ENCODE results near the gene FANK1.
"Not testable (repeated sequence)": the region's sequence is repeated elsewhere in the genome, so short reads cannot be mapped to it uniquely, and the experiment has no call there.

FANK1 gene, protein sequence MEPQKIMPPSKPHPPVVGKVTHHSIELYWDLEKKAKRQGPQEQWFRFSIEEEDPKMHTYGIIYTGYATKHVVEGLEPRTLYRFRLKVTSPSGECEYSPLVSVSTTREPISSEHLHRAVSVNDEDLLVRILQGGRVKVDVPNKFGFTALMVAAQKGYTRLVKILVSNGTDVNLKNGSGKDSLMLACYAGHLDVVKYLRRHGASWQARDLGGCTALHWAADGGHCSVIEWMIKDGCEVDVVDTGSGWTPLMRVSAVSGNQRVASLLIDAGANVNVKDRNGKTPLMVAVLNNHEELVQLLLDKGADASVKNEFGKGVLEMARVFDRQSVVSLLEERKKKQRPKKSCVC

GRCh38 chr10:125896088-125896934, at the start of gene FANK1:
TSS of gene FANK1 (plus strand) at chr10:125896564. CDS start at chr10:125896643, 79 bp downstream.
- not testable (repeated sequence) for DNase-seq

DNA sequence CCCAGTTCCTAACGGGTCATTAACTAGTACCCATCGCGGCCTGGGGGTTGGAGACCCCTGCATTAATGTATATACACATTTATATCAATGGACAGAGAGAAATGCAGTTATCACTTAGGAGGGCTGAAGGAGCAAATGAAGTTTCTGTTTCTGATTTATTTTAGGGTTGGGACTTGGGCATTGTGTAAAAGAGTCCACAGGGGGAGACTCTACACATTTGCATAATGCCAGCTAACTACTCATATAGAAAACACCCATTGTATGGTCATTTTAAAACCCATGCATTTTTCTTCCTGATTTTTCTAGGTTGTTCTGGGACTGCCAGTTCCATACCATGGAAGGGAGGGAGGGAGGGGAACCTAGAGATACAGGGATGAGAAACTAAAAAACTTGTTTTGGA, 49.5 kb upstream of the FANK1 start:
- no peak for DNase-seq

GRCh38 chr10:125848371-125848770, 48.0 kb upstream of the FANK1 start:
- DNase-seq: no peak

DNA sequence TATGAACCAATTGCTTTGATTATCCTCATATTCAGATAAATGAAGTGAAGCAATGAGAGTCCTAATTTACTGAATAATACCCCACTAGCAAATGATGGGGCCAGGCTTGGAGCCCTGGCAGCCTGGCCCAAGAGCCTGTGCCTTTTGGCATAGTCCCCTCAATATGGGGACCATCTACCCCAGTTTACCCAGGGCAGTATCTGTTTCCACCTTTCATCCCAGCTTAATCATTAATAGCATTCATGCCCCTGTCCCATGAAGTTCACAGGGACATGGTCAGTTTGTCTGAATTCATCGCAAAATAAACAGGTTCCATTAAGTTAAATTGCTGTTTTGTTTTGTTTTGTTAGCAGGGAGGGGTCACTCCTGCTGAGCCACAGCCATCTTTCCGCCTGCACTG, 47.5 kb upstream of the FANK1 start:
- no peak for DNase-seq

DNA sequence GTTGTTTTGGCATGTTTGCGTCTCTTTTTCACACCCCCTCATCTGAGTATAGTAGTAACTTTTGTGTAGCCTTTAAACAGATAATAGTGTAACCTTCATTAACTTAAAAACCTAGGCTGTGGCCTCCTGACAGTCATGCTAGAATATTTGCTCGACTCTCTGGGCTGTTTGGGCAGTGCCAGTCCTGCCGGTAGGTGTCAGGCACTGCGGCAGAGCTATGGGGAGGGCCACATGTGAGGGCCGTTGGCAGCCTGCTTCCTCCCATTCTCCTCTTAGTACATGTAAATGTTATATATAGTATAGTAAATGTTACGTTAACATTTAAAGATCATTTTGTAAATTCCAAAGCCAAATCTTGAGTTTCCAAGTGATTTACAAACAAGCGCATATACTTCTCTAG, 46.9 kb upstream of the FANK1 start:
- DNase-seq: no peak

GRCh38 chr10:125850766-125851731, 45.3 kb upstream of the FANK1 start:
- no peak for DNase-seq

GRCh38 chr10:125852487-125852886, 43.9 kb upstream of the FANK1 start:
- DNase-seq: no peak

GRCh38 chr10:125857185-125857760, 39.1 kb upstream of the FANK1 start:
- DNase-seq: no peak

DNA sequence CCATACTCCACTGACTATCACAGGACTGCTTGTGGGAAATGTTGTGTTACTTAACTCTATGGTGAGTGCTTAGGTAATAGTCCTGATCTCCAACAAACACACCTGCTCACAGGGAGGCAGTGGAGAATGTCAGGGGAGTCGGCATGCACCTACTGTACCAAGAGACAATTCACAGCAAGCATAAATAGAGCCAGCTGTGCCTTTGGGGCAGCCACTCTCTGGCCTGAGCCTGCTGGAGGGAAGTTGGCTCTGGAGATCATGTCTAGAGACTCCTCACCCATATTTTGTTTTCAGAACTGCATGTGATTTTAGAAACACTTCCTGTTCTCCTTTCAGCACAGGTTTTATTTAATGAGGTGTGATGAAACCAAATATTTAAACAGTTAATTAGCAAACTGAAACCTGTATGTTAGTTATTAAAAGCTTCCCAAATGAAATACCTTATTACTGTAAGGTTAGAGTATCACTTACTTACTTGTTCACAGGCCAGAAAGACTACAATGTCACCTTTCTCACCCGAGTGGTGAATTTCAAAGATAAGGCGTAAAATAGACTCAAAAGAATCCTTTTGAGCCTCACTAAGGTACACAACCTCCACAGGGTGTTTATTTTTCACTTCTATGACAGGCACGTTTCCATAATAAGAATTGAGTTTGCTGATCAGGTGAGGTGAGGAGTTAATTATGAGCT, 37.1 kb upstream of the FANK1 start:
- DNase-seq: no peak

DNA sequence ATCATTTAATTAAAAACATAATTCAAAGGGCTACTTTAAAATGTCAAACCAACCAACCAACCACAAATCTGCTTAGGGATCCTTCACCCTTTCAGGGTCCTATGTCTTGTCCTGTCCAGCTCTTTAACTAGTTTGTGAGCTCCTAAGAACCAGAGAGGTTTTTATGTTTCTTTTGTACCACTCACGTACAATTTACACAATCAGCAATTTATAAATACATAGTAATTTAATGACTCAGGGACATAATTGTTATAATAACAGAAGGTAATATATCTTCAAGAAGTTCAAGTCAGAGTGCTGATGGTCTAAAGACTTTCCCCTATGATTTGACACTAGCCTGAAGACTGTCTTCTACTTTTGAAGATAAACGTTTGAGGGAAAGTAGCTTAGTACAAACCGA, 31.2 kb upstream of the FANK1 start:
- no peak for DNase-seq

DNA sequence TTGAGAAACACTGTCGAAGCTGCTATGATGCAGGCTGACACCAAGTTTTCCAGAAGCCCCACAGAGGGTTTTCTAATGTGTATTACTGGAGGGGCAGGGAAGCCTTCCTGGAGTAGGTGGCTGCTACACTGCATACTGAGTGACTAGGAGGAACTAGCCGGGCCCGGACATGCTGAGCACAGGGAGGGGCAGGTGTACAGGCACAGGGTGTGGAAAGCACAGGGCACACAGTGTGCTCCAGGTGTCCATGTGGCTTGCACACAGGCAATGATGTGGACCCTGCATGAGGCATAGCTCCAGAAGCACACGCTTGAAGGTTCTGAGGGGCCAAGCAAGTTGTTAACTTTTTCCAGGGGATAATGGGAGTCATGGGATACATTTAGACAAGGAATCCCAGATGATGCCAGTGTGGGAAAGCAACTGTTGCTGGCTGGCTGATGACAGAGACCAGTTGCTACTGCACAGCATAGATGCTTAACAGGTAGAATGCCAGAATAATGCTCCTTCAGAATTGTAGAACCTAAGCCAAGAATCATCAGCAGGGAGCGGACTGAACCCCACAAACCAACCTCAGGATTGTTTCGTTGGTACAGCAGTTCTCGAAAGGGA, 29.8 kb upstream of the FANK1 start:
- no peak for DNase-seq

- DNase-seq: no peak
Measured at GRCh38 chr10:125868372-125868975, 27.9 kb upstream of the FANK1 start.

DNA sequence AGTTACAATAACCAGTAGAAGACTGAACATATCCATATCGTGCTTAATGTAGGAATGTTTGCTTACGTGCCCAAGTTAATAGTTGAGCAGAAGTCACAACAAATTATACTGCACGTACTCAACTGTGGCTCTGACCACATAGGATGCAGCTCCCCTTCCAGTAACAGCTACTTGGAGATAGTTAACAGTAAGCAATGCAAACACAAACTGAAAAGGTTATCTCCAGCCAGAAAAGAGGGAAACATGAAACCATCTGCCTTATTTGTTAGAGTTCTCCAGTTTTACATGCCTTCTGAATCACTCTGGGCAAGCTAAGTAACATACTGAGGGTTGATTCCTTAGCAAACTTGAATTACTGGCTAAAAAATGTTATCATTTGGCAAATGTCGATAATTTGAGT, 25.0 kb upstream of the FANK1 start:
- no peak for DNase-seq

- DNase-seq: no peak
Measured at GRCh38 chr10:125878957-125879835, 17.2 kb upstream of the FANK1 start.

GRCh38 chr10:125880719-125881118, 15.6 kb upstream of the FANK1 start:
- DNase-seq: no peak

DNA sequence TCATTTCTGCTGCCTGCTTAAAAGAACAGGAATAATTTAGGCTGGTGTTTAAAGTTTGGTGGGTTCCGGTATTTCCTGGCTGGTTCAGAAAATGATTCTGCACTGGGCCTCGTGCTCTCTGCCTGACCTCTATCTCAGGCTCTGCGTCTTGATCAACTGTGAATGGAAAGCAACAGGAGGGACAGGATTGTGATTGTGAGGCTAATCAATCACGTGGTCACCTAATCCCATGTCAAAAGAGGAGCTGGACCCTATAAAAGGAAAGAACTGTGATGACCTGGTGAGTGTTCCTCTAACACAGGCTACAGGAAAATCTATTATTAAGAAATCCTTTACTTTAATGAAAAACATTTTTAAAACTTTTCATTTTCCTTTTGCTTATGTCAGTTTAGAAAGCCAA, 15.2 kb upstream of the FANK1 start, which contains the start of gene DHX32:
Gene DHX32, minus strand, starts transcription at position 101 of the 400 bp plus-strand sequence. CDS start 468 bp downstream, outside the sequence.
- DNase-seq: no peak

DNA sequence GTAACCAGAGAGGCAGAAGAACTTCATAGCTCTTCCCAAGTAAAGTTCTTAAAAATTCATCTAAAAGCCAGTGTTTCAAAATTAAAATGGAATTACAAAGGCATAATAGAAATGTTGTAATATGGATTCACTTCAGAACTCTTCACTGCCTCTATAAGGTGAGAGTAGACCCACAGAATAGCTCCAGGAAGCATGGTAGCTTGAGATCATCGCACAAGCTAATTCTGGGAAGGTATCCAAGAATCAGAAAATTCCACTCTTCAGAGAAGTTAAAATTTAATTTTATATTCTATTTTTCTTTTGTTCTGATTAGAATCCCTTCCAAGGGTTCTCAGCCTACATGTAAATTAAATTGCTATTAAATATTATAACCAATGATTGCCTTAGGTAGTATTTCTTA, 13.8 kb upstream of the FANK1 start:
- DNase-seq: no peak

DNA sequence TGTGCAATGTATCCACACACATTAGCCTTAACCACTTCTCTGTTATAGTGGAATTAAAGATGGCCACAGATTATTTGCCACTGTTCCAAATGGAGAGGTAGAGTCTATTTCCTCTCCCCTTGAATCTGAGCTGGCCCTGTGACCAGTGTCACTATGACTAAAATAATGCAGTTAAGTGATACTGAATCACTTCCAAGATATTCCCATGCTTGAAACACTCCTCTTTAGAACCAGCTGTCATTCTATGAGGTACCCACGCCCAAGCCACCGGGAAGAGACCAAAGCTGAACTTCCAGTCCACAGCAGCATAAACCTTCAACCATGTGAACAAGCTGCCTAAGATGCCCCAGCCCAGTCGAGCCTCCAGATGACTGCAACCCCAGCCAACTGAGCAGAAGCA, 13.2 kb upstream of the FANK1 start:
- DNase-seq: no peak

DNA sequence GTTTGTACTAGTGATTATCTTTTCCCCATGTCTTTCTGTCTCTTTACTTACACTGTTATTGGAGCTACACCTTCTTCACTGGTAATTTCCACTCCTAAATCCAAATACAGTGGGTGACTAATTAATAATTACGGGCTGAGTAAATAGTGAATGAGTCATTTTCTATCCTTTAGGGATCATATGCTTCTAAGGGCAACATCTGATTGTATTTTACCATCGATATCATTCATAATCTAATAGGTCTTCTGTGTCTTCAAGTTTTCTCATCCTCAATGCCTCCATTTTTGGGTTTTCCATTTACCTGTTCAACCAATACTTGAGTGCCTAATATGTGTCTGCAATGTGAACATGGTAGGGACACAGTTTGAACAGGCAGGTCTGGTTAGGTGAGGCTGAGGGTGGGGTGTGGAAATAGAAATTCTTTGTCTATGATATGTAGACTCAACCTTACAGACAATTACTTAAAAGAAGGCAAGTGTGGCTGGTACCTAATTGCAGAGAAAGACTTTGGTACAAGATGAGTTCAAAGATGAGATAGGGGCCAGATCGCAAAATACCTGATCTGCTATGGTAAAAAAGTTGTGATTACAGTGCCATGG, 9.4 kb upstream of the FANK1 start:
- DNase-seq: no peak
